Right cardiac atrium (tissue), 5 donors: Measurements from ENCODE around the gene RASD1. TPM values are rescaled to one million over a fixed set of nuclear protein-coding genes. Genes with fewer than 3 reads are reported as not detected.
"Not testable (repeated sequence)": the region's sequence is repeated elsewhere in the genome, so short reads cannot be mapped to it uniquely, and the experiment has no call there.

Source experiments
- ATAC-seq, 2 donors: fragments of 200-7000 bp; cut with Tn5 transposase; one replicate each; pipeline versions ENCODE4 v1.8.0 to v1.9.1; 2020; ENCODE audit warnings: moderate library complexity in 2 of 2, mild to moderate bottlenecking in 1 of 2
- DNase-seq, 3 donors: peaks; one replicate each; pipeline ENCODE4 v3.0.0-alpha.2; 2020
- H3K27ac ChIP-seq: one replicate; pipeline ENCODE4 v1.5.1; 2013; ENCODE audit warnings: mild to moderate bottlenecking, low read length, control low read depth, moderate library complexity
- H3K27me3 ChIP-seq: one replicate; pipeline ENCODE4 v1.6.1; 2013; ENCODE audit not compliant: control insufficient read depth, insufficient read depth
- H3K4me1 ChIP-seq: one replicate; pipeline ENCODE4 v1.6.1; 2013; ENCODE audit warnings: low read length; ENCODE audit not compliant: control insufficient read depth, insufficient read depth
- H3K4me3 ChIP-seq: one replicate; pipeline ENCODE4 v1.5.1; 2013; ENCODE audit warnings: low read length, control low read depth
- H3K9me3 ChIP-seq: one replicate; pipeline ENCODE4 v1.6.1; 2013; ENCODE audit warnings: low read length; ENCODE audit not compliant: control insufficient read depth
- WGBS: extraction: QIAGEN DNeasy Blood & Tissue Kit; methylation state at CpG from one replicate; pipeline ENCODE4 v1.1.7; 2013; 5-methylcytosine and 5-hydroxymethylcytosine counted together
- intact Hi-C, 4 donors: fragments of 100-400 bp; cut with DNase I; formaldehyde crosslinking; loops; one replicate each; pipeline versions ENCODE4 v1.11.0 to v1.14.0; 2022 to 2023
- polyA plus RNA-seq: library from polyadenylated mRNA; stranded (reverse); fragments of 200-250 nt; gene quantifications from one replicate; pipeline ENCODE4 v1.2.3, GENCODE V29; 2013
- total RNA-seq, 4 donors: library from RNA; stranded (reverse); fragmentation: NEBNext Ultra II Directional; extraction: Animal tissue kit (Norgen Biotek cat#: 25700); gene quantifications; one replicate each; pipeline ENCODE4 v1.2.1, GENCODE V29; 2021
- donor health status: healthy with polysubstance abuse.
- donor health status: DM: no; HTN: yes; CAD: no.
- donor health status: DM: no; HTN: no; CAD: no.
- donor health status: DM: no; HTN: yes; CAD: no; lungs with severe emphysema.
- donor health status: DM: yes; HTN: yes; CAD: no.

Gene RASD1
- total and polyA plus RNA-seq, 5 donors = 18.7 to 66.2 (median 43.4) TPM

DNA sequence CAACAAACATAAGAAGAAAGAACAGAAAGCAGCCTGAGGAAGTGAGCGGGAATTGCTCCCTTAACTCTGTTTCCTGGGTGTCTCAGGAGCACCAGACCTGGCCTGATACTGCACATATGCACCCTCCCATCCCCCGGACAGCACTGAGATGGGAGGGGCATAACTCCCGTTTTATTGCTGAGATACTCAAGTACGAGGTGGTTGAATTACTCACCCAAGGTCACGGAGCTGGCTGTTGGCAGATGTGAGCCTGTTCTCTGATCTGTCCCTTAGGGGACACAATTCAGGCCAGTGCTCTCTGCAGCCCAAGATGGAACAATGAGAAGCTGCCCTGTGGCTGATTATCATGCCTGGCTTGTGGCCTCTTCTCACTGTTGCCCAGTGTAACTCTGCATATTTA, 28.5 kb downstream of the RASD1 start:
- Histone ChIP-seq H3K4me1 (no peaks in the 10 kb centered on the region), H3K4me3 (no peak overlapping the region), H3K27ac (no peak overlapping the region), H3K9me3 (no peaks in the 10 kb centered on the region), H3K27me3 (no peaks in the 10 kb centered on the region)
- ATAC-seq (no peak), DNase-seq (no peak)
- WGBS = 48% methylated on average over 5 of the region's 5 CpGs
- intact Hi-C loops = no loop called here

DNA sequence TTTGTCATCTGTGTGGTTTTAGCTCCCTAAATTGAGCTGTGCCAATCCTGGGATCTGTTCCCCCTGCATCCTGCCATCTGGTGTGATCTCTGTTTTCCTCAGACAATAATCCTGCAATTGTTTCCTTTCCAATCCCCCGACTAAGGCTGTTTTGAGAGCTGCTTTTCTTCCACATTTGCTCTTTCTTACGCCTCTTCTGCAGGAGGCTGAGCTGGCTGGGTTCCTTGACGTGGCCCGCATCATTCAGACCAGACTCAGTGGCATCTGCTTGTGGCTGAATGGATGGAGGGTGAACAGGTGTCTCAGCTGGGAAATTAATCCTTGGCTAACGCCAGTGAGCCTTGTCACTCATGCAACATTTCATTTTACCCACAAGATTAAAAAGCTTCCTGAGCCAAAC, 29.2 kb downstream of the RASD1 start:
- ATAC-seq (no peak), DNase-seq (no peak)
- H3K9me3 ChIP-seq = no peaks in the 10 kb centered on the region
- H3K4me1 ChIP-seq = no peaks in the 10 kb centered on the region
- no peak overlapping the region for H3K27ac ChIP-seq
- H3K27me3 ChIP-seq = no peaks in the 10 kb centered on the region
- H3K4me3 ChIP-seq = no peak overlapping the region
- 66% methylated on average over 5 of the region's 5 CpGs for WGBS
- intact Hi-C loops = no loop called here

DNA sequence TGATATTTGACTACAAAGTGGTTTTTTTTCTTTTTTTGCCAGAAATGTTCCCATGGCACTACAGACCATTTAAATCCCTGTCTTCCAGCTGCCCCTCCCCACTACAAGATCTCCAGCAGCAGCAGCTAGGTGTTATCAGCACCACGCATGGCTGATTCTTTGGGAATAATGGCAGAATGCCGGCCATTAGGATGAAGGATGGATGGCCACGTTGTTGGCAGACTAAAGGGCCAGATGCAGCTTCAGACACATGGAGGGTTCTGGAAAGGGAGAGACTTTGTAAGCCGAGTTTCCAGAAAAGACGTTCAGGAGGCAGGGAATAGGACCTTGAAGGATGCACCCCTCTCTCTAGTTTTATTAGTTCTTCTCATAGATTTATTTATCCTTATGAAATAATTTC, 29.7 kb downstream of the RASD1 start:
- 53% methylated on average over 5 of the region's 5 CpGs for WGBS
- no peak for DNase-seq
- no peak overlapping the region for H3K27ac ChIP-seq
- no peaks in the 10 kb centered on the region for H3K9me3 ChIP-seq
- H3K4me1 ChIP-seq = no peaks in the 10 kb centered on the region
- no peaks in the 10 kb centered on the region for H3K27me3 ChIP-seq
- no peak overlapping the region for H3K4me3 ChIP-seq
- intact Hi-C loops = no loop called here
- no peak for ATAC-seq

DNA sequence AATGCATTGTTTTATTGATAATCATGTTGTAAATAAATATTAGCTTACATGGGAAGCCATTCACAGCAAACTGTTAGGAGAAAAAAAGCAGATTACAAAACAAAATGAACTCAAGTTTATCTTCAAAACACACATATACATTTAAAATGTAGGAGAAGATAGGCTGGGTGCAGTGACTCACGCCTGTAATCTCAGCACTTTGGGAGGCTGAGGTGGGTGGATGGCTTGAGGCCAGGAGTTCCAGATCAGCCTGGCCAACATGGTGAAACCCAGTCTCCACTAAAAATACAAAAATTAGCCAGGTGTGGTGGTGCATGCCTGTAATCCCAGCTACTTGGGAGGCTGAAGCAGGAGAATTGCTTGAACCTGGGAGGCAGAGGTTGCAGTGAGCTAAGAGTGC, 30.3 kb downstream of the RASD1 start:
- intact Hi-C loops, H3K27me3 ChIP-seq, H3K9me3 ChIP-seq: not testable (repeated sequence)

DNA sequence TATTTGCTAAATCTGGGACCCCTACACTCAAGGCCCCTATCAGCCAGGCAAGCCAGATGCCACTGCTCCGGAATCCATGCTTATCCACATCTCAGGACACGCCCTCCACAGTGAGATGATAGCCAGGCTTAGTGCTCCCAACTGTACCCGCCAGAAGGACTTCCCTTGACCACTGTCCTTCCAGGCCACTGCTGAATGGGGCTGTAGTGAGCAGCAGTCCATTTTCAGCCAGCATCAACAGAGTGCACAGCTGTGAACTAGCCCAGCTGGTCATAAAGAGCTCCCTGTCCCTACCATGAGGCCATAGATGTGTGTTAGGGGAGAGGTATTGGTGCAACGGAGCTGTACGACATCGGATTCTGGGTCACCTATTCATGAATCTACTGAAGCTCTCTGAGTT, 32.4 kb downstream of the RASD1 start:
- no peaks in the 10 kb centered on the region for H3K4me1 ChIP-seq
- no peak overlapping the region for H3K4me3 ChIP-seq
- 76% methylated on average over 6 of the region's 6 CpGs for WGBS
- ATAC-seq (no peak), DNase-seq (no peak)
- H3K9me3 ChIP-seq = no peaks in the 10 kb centered on the region
- intact Hi-C loops = no loop called here
- no peaks in the 10 kb centered on the region for H3K27me3 ChIP-seq
- no peak overlapping the region for H3K27ac ChIP-seq

More for the DNA sequence above, 30.3 kb downstream of the RASD1 start:
- 48% methylated on average over 1 of the region's 1 CpG for WGBS
- not testable (repeated sequence) for ATAC-seq, H3K4me1 ChIP-seq, H3K4me3 ChIP-seq, H3K27ac ChIP-seq, DNase-seq

DNA sequence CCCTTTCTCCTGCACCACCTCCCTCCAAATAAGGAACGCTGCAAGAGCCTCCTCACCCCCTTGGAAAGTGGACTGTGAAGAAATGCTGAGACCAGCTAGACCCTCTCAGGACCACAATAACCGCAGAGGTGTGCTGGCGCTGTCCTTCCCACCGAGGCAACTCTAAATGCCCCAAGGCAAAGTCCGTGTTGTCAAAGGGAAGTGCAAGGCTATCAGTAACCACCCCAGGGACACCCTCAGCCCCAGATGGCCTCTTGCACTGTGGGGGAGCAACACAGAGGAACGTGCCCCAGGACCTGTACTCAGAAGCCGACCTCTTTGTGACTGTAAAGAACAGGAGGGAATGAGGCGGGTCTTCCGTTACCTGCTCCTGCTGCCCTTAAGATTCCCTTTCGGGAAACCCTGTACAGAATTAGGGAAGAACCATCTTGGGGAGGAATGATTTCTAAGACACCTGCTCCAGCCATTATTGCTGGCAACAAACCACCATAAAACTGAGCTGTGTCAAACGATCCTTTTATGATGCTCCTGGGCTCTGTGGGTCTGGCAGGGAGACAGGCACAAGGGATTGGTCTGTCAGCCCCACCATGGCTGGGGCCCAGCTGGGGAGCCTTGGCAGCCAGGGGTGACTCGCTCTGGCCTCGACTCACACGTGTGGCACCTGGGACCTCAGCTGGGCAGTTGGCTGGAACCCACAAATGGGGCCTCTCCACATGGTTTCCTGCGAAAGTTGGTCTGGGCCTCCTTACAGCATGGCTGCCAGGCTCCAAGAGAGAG, 34.0 kb downstream of the RASD1 start:
- no peaks in the 10 kb centered on the region for H3K27me3 ChIP-seq
- DNase-seq = no peak
- no peak overlapping the region for H3K4me3 ChIP-seq
- intact Hi-C loops = no loop called here
- H3K9me3 ChIP-seq = no peaks in the 10 kb centered on the region
- 76% methylated on average over 15 of the region's 15 CpGs for WGBS
- no peaks in the 10 kb centered on the region for H3K4me1 ChIP-seq
- no peak overlapping the region for H3K27ac ChIP-seq
- ATAC-seq = no peak

DNA sequence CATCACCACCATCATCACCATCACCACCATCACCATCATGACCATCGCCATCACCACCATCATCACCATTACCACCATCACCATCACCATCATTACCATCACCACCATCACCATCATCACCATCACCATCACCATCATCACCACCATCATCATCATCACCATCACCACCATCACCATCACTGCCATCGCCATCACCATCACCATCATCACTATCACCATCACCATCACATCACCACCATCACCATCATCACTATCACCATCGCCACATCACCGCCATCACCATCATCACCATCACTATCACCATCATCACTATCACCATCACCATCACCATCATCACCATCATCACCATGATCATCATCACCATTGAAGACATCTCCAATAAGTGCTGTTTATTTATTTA, 36.2 kb downstream of the RASD1 start:
- over 99% methylated on average over 4 of the region's 4 CpGs for WGBS
- intact Hi-C loops = no loop called here
- H3K4me3 ChIP-seq = no peak overlapping the region
- no peaks in the 10 kb centered on the region for H3K27me3 ChIP-seq
- ATAC-seq (no peak), DNase-seq (no peak)
- no peaks in the 10 kb centered on the region for H3K4me1 ChIP-seq
- H3K9me3 ChIP-seq = no peaks in the 10 kb centered on the region
- no peak overlapping the region for H3K27ac ChIP-seq

DNA sequence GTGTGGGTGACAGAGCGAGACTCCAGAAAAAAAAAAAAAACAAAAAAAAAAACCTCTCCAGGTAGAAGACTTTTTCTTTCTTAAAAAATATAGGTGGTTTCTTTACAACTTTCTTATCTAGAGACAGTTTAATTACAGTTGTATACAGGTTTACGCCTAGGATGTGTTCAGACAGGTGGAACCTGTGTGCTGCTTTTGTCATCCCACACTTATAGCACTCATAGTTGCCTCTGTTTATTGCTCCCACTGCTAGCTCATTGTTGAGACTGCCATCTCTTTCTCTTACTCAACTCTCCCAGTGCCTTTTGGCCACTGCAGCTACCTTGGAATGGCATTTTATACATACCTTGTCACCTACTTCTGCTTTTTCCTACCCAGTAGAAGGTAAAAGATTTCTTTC, 38.5 kb downstream of the RASD1 start:
- Histone ChIP-seq H3K27ac (no peak overlapping the region), H3K4me1 (no peaks in the 10 kb centered on the region), H3K9me3 (no peaks in the 10 kb centered on the region), H3K27me3 (no peaks in the 10 kb centered on the region), H3K4me3 (no peak overlapping the region)
- whole genome bisulfite sequencing = 93% methylated on average over 2 of the region's 2 CpGs
- DNase-seq (no peak), ATAC-seq (no peak)
- intact Hi-C loops = no loop called here

DNA sequence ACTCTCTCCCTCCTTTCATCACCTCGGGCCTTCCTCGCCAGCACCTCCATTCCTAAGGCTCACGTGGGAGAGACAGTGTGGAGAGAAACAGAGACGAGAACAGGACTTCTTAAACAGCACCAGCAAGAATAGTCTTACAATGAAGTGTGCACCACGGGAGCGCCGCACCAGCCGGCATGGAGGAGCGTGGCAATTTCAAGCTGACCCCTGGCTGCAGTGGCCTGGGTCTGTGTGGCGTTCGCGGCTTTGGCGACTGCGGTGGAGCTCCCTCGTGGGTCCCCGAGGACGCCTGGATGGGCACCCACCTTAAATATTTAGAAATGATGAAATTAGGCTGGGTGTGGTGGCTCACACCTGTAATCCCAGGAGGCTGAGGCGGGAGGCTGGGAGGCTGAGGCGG, 39.9 kb downstream of the RASD1 start:
- Histone ChIP-seq H3K27me3 (no peaks in the 10 kb centered on the region), H3K27ac (no peak overlapping the region), H3K4me1 (no peaks in the 10 kb centered on the region), H3K4me3 (no peak overlapping the region), H3K9me3 (no peaks in the 10 kb centered on the region)
- ATAC-seq (no peak), DNase-seq (no peak)
- intact Hi-C loops = no loop called here
- WGBS = 83% methylated on average over 19 of the region's 19 CpGs

DNA sequence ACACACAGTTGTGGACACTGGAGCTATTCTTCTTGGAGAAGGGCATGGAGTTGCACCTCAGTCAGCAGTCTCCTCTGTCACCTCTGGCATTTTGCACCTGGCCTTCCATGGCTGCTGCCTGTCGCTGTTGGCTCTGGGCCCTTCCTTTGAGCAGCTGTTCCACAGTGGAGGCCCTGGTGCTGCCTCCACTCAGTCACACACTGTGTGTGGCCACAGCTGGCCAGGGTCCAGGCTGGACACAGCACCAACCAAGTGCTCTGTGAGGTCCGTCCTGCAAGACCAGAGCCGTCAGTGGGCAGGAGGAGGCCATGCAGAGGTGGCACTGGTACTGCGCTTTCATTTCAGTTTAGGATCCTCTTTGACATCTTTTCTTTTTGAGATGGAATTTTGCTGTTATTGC, 41.0 kb downstream of the RASD1 start:
- WGBS = 93% methylated on average over 4 of the region's 4 CpGs
- no peaks in the 10 kb centered on the region for H3K9me3 ChIP-seq
- no peak overlapping the region for H3K27ac ChIP-seq
- H3K4me1 ChIP-seq = no peaks in the 10 kb centered on the region
- H3K4me3 ChIP-seq = no peak overlapping the region
- ATAC-seq = no peak
- DNase-seq = no peak
- no peaks in the 10 kb centered on the region for H3K27me3 ChIP-seq
- intact Hi-C loops = no loop called here

DNA sequence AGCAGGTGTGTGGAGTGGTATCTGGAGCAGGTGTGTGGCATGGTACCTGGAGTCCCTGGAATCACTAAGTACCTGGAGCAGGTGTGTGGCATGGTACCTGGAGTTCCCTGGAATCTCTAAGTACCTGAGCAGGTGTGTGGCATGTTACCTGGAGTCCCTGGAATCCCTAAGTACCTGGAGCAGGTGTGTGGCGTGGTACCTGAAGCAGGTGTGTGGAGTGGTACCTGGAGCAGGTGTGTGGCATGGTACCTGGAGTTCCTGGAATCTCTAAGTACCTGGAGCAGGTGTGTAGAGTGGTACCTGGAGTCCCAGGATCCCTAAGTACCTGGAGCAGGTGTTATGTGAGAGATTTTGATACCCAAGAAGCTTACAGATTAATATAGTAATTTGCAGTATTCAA, 41.5 kb downstream of the RASD1 start:
- WGBS = 30% methylated on average over 1 of the region's 1 CpG
- H3K4me1 ChIP-seq, H3K27me3 ChIP-seq, H3K27ac ChIP-seq, DNase-seq, ATAC-seq, H3K9me3 ChIP-seq, intact Hi-C loops, H3K4me3 ChIP-seq: not testable (repeated sequence)

DNA sequence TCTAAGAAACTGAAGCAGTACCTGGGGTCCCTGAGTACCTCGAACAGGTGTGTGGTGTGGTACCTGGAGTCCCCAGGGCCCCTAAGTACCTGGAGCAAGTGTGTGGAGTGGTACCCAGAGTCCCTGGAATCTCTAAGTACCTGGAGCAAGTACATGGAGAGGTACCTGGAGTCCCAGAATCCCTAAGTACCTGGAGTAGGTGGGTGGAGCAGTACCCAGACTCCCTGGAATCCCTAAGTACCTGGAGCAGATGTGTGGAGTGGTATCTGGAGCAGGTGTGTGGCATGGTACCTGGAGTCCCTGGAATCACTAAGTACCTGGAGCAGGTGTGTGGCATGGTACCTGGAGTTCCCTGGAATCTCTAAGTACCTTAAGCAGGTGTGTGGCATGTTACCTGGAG, 41.9 kb downstream of the RASD1 start:
- no peak for DNase-seq
- Histone ChIP-seq H3K4me3 (no peak overlapping the region), H3K9me3 (no peaks in the 10 kb centered on the region), H3K27ac (no peak overlapping the region), H3K27me3 (no peaks in the 10 kb centered on the region), H3K4me1 (no peaks in the 10 kb centered on the region)
- ATAC-seq = no peak
- 86% methylated on average over 1 of the region's 1 CpG for WGBS
- intact Hi-C loops = no loop called here
